Kidney (tissue), 14 donors: Measurements from ENCODE around the gene PHACTR1. TPM values are rescaled to one million over a fixed set of nuclear protein-coding genes. Genes with fewer than 3 reads are reported as not detected.

Source experiments
- DNase-seq, 5 donors: peaks; one replicate each; pipeline ENCODE4 v3.0.0-alpha.2; 2013 to 2020
- FAIRE-seq: peaks from 2 replicates; lab custom pipeline; 2012; peaks lifted over from hg19 to GRCh38; lab: Jason Lieb, UNC
- H3K27ac ChIP-seq, 2 donors: one replicate each; pipeline ENCODE4 v1.7.0; 2013; ENCODE audit warnings: low read depth in 2 of 2, low read length in 2 of 2, inconsistent platforms in 1 of 2
- H3K27me3 ChIP-seq: one replicate; pipeline ENCODE4 v1.7.1; 2013; ENCODE audit warnings: low read length, inconsistent platforms; ENCODE audit not compliant: control insufficient read depth, insufficient read depth
- H3K36me3 ChIP-seq, 3 donors: one replicate each; pipeline versions ENCODE4 v1.7.0 to v1.7.1; 2013; ENCODE audit warnings: low read length in 3 of 3, control low read depth in 1 of 3, inconsistent platforms in 1 of 3; ENCODE audit not compliant: insufficient read depth in 3 of 3, control insufficient read depth in 2 of 3
- H3K4me1 ChIP-seq, 3 donors: one replicate each; pipeline versions ENCODE4 v1.7.0 to v1.7.1; 2013; ENCODE audit warnings: low read length in 3 of 3, inconsistent platforms in 1 of 3, low read depth in 1 of 3; ENCODE audit not compliant: control insufficient read depth in 2 of 3, insufficient read depth in 2 of 3
- H3K4me3 ChIP-seq, 3 donors: one replicate each; pipeline versions ENCODE4 v1.7.0 to v1.8.1; 2013; ENCODE audit warnings: low read length in 3 of 3, control low read depth in 1 of 3, inconsistent platforms in 1 of 3
- H3K9ac ChIP-seq, 3 donors: one replicate each; pipeline versions ENCODE4 v1.7.0 to v1.7.1; 2013; ENCODE audit warnings: low read length in 3 of 3, control low read depth in 1 of 3, inconsistent platforms in 1 of 3
- H3K9me3 ChIP-seq, 3 donors: one replicate each; pipeline versions ENCODE4 v1.7.0 to v1.7.1; 2013; ENCODE audit warnings: low read length in 3 of 3, control low read depth in 1 of 3, inconsistent platforms in 1 of 3; ENCODE audit not compliant: control insufficient read depth in 2 of 3, insufficient read depth in 1 of 3
- intact Hi-C: fragments of 100-400 bp; cut with DNase I; formaldehyde crosslinking; loops from one replicate; pipeline ENCODE4 v1.11.1; 2022
- polyA plus RNA-seq: library from polyadenylated mRNA; stranded (reverse); fragments of 350-450 nt; fragmentation: Illumina TruSeq; extraction: RNeasy Lipid Tissue Mini Kit (QIAGEN cat#74804); gene quantifications from one replicate; pipeline ENCODE4 v1.2.3, GENCODE V29; 2014; ENCODE audit warnings: low read depth, low replicate concordance; ENCODE audit not compliant: insufficient read depth
- total RNA-seq: library from RNA; stranded (reverse); fragmentation: NEBNext Ultra II Directional; extraction: Animal tissue kit (Norgen Biotek cat#: 25700); gene quantifications from one replicate; pipeline ENCODE4 v1.2.1, GENCODE V29; 2021
- TF ChIP-seq, protein P1 (sequence below): IDR thresholded peaks from 3 replicates; pipeline ENCODE4 v1.5.1; 2012; ENCODE audit warnings: mild to moderate bottlenecking, moderate library complexity, borderline replicate concordance; ENCODE audit not compliant: insufficient read depth; ENCODE audit errors: extremely low read depth
- donor health status: control.
- donor health status: control.
- donor health status: control.
- donor health status: control.
- donor health status: control.
- donor health status: DM: yes; HTN: yes; CAD: no.
- donor health status: Normal renal cell carcinoma (clear cell type).

Gene PHACTR1
- total and polyA plus RNA-seq, 2 donors from 2014 or later, result 3.3 to 33.6 TPM

DNA sequence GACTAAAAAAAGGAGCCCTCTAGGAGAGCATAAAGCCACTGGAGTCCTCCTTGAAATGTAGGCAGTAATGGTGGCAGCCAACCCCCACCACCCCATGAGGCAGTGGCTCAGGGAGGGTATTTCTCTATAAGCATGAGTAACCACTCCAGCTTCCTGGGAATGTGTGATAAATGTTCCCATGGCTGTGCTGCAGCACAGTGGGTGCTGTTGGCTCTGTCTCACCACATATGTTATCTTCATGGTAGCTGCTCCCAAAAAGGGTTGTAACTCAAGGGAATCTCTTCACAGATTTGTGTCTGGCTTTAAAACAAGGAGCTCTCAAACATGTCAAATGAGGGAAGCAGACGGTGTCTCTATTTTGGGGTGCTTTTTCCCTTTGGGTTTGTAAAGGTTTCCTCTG is 7.5 kb upstream of the PHACTR1 start:
- no peak for DNase-seq
- Histone ChIP-seq H3K27me3 (no peaks in the 10 kb centered on the region), H3K4me1 (no peaks in the 10 kb centered on the region), H3K9ac (no peak overlapping the region), H3K36me3 (no peaks in the 10 kb centered on the region), H3K4me3 (no peak overlapping the region), H3K9me3 (no peaks in the 10 kb centered on the region), H3K27ac (no peak overlapping the region)
- FAIRE-seq, result no peak
- intact Hi-C loops, result no loop called here
- TF ChIP-seq, protein P1, sequence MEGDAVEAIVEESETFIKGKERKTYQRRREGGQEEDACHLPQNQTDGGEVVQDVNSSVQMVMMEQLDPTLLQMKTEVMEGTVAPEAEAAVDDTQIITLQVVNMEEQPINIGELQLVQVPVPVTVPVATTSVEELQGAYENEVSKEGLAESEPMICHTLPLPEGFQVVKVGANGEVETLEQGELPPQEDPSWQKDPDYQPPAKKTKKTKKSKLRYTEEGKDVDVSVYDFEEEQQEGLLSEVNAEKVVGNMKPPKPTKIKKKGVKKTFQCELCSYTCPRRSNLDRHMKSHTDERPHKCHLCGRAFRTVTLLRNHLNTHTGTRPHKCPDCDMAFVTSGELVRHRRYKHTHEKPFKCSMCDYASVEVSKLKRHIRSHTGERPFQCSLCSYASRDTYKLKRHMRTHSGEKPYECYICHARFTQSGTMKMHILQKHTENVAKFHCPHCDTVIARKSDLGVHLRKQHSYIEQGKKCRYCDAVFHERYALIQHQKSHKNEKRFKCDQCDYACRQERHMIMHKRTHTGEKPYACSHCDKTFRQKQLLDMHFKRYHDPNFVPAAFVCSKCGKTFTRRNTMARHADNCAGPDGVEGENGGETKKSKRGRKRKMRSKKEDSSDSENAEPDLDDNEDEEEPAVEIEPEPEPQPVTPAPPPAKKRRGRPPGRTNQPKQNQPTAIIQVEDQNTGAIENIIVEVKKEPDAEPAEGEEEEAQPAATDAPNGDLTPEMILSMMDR, result no peak

DNA sequence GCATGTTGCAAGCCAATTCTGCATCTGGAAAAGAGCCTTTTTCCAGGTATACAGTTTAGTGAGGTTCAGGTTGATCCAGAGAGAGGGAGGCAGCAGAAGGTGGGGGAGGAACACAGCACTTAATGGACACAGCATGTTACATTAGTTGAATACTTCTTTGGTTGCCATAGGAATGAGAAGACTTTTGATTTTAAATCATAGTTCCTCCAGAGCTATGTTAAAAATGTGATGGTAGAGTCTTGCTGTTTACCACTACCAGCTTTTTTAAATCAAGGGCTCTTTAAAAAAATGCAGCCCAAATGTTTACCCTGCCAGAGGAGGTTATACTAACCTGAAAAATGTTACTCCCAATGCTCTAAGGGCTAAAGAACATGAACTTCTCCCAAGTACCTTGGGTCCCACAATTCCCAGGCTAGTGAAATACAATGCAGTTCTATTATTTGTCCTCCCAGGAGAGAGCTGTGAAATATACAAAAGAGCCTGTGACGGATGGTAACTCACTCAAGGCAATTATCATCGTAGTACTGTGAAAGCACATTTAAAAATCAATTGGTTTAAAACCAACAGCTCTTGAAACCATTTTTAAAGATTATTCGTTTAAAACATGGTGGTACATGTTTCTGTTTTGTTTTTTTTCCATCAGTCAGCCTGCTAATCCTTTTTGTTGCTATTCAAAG is 6.9 kb upstream of the PHACTR1 start:
- H3K9ac ChIP-seq, result no peak overlapping the region
- no peaks in the 10 kb centered on the region for H3K36me3 ChIP-seq
- H3K9me3 ChIP-seq, result no peaks in the 10 kb centered on the region
- H3K4me1 ChIP-seq, result no peaks in the 10 kb centered on the region
- DNase-seq, result no peak
- H3K27me3 ChIP-seq, result no peaks in the 10 kb centered on the region
- intact Hi-C loops, result no loop called here
- TF ChIP-seq, protein P1, result no peak
- H3K27ac ChIP-seq, result no peak overlapping the region
- FAIRE-seq, result no peak
- H3K4me3 ChIP-seq, result no peak overlapping the region

DNA sequence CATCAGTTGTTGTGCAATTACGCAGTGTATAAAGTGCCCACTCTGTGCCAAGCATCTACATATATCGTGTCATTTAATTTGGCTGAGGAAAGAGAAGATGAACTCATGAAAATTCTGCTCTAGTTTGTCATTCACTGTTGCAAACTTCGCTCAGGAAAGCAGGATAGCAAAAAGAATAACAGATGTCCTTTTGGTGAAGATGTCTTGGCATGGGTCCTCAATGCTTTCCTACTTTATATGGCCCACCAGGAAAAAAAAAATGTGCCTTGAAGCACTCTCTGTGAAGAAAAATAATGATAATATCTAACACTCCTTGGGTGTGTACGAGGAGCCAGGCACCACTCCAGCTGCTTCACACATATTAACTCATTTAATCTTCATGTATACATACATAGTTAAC is 5.6 kb upstream of the PHACTR1 start:
- TF ChIP-seq, protein P1, result no peak
- Histone ChIP-seq H3K27me3 (no peaks in the 10 kb centered on the region), H3K4me1 (no peaks in the 10 kb centered on the region), H3K27ac (no peak overlapping the region), H3K9me3 (no peaks in the 10 kb centered on the region), H3K36me3 (no peaks in the 10 kb centered on the region), H3K4me3 (no peak overlapping the region), H3K9ac (no peak overlapping the region)
- FAIRE-seq (no peak), DNase-seq (no peak)
- intact Hi-C loops, result no loop called here

DNA sequence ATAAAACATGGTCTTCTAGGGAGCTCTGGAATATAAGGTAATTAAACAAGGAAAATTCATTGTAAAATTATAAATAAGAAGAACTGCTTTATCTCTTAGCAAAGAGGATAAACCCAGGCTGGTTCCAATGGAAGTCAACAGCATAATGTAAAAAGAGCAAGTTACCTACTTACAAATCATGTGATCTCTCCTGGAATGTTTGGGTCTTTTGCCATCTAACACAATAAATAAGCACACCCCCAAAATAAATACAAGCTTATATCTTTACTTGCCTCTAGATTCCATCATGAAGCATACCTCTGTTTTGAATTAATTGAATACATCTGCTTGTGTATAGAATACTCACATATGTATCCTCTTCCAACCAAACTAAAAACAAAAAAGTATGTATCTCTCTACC is 2.5 kb upstream of the PHACTR1 start:
- H3K27ac ChIP-seq, result no peak overlapping the region
- H3K27me3 ChIP-seq, result no peaks in the 10 kb centered on the region
- no peak for FAIRE-seq
- H3K9me3 ChIP-seq, result no peaks in the 10 kb centered on the region
- intact Hi-C loops, result no loop called here
- no peaks in the 10 kb centered on the region for H3K4me1 ChIP-seq
- no peak overlapping the region for H3K4me3 ChIP-seq
- no peak overlapping the region for H3K9ac ChIP-seq
- TF ChIP-seq, protein P1, result no peak
- no peaks in the 10 kb centered on the region for H3K36me3 ChIP-seq
- no peak for DNase-seq
